Activated T-cell treated with anti-CD3 and anti-CD28 coated beads, Interleukin-2, amount 50 U/mL, for 4 hours (primary cell): Measurements from ENCODE around the gene HPS6. TPM values are rescaled to one million over a fixed set of nuclear protein-coding genes. Genes with fewer than 3 reads are reported as not detected.
"Not testable (repeated sequence)": the region's sequence is repeated elsewhere in the genome, so short reads cannot be mapped to it uniquely, and the experiment has no call there.

Experiments used
- ATAC-seq, 2 donors: fragments of 200-7000 bp; cut with Tn5 transposase; one replicate each; pipeline ENCODE4 v1.10.0; 2021
- DNase-seq: peaks from one replicate; pipeline ENCODE4 v3.0.0-alpha.2; 2020
- H3K27me3 Mint-ChIP-seq: one replicate; pipeline ENCODE4 v1.8.0; 2021; ENCODE audit warnings: low read depth, mixed read lengths
- H3K36me3 Mint-ChIP-seq: one replicate; pipeline ENCODE4 v1.8.0; 2022; ENCODE audit warnings: mixed read lengths; ENCODE audit not compliant: insufficient read depth
- H3K4me1 Mint-ChIP-seq: one replicate; pipeline ENCODE4 v1.8.0; 2021; ENCODE audit warnings: low read depth, mixed read lengths
- H3K4me3 Mint-ChIP-seq: one replicate; pipeline ENCODE4 v1.8.0; 2021; ENCODE audit warnings: mild to moderate bottlenecking, moderate library complexity, mixed read lengths
- H3K9me3 Mint-ChIP-seq: one replicate; pipeline ENCODE4 v1.8.0; 2021; ENCODE audit warnings: mixed read lengths
- total RNA-seq, 3 donors: library from RNA; stranded (reverse); gene quantifications; one replicate each; pipeline ENCODE4 v1.2.1, GENCODE V29; 2021

The HPS6 gene
- total RNA-seq = 10 to 100 TPM; 25.4 to 27.7 (median 25.5) TPM

- H3K4me1 Mint-ChIP-seq = peaks cover 29% of the 10 kb centered on the region
- DNase-seq (peak; percentile 86), ATAC-seq (peak; percentile 97 to 99)
- H3K27me3 Mint-ChIP-seq = no peaks in the 10 kb centered on the region
- no peaks in the 10 kb centered on the region for H3K9me3 Mint-ChIP-seq
- no peaks in the 10 kb centered on the region for H3K36me3 Mint-ChIP-seq
- peak within 1 kb of the TSS; percentile 88 for H3K4me3 Mint-ChIP-seq
Measured at GRCh38 chr10:102064868-102065560, at the start of gene HPS6. HPS6 (plus strand) TSS chr10:102065349; CDS start chr10:102065475, 126 bp downstream.

- H3K36me3 Mint-ChIP-seq = peaks cover 30% of the 10 kb centered on the region
- ATAC-seq = no peak
Measured at GRCh38 chr10:102016416-102016815, 48.7 kb upstream of the HPS6 start.

GRCh38 chr10:102017295-102017694 is 47.9 kb upstream of the HPS6 start:
- Mint-ChIP-seq H3K4me3 (no peak overlapping the region), H3K36me3 (peaks cover 32% of the 10 kb centered on the region), H3K9me3 (no peaks in the 10 kb centered on the region), H3K27me3 (no peaks in the 10 kb centered on the region), H3K4me1 (no peaks in the 10 kb centered on the region)
- no peak for DNase-seq
- no peak for ATAC-seq

More at GRCh38 chr10:102016416-102016815, 48.7 kb upstream of the HPS6 start:
- no peaks in the 10 kb centered on the region for H3K4me1 Mint-ChIP-seq
- DNase-seq = no peak
- H3K4me3 Mint-ChIP-seq = no peak overlapping the region
- H3K27me3 Mint-ChIP-seq = no peaks in the 10 kb centered on the region
- H3K9me3 Mint-ChIP-seq = no peaks in the 10 kb centered on the region

GRCh38 chr10:102020938-102021337 is 44.2 kb upstream of the HPS6 start:
- no peak for ATAC-seq
- Mint-ChIP-seq H3K36me3 (peaks cover 34% of the 10 kb centered on the region), H3K9me3 (no peaks in the 10 kb centered on the region), H3K27me3 (no peaks in the 10 kb centered on the region), H3K4me1 (no peaks in the 10 kb centered on the region), H3K4me3 (no peak overlapping the region)
- no peak for DNase-seq

- no peak for ATAC-seq
- peaks cover 31% of the 10 kb centered on the region for H3K36me3 Mint-ChIP-seq
- no peaks in the 10 kb centered on the region for H3K27me3 Mint-ChIP-seq
- DNase-seq = no peak
- no peaks in the 10 kb centered on the region for H3K9me3 Mint-ChIP-seq
- no peaks in the 10 kb centered on the region for H3K4me1 Mint-ChIP-seq
- no peak overlapping the region for H3K4me3 Mint-ChIP-seq
Measured at GRCh38 chr10:102024799-102025198, 40.4 kb upstream of the HPS6 start.

GRCh38 chr10:102027261-102027660 is 37.9 kb upstream of the HPS6 start:
- no peak overlapping the region for H3K4me3 Mint-ChIP-seq
- H3K9me3 Mint-ChIP-seq = no peaks in the 10 kb centered on the region
- H3K4me1 Mint-ChIP-seq = no peaks in the 10 kb centered on the region
- ATAC-seq (no peak), DNase-seq (no peak)
- no peaks in the 10 kb centered on the region for H3K27me3 Mint-ChIP-seq
- H3K36me3 Mint-ChIP-seq = peaks cover 26% of the 10 kb centered on the region

GRCh38 chr10:102033787-102034186 is 31.4 kb upstream of the HPS6 start:
- H3K9me3 Mint-ChIP-seq = no peaks in the 10 kb centered on the region
- peaks cover 17% of the 10 kb centered on the region for H3K36me3 Mint-ChIP-seq
- ATAC-seq (no peak), DNase-seq (no peak)
- H3K4me3 Mint-ChIP-seq = no peak overlapping the region
- H3K27me3 Mint-ChIP-seq = no peaks in the 10 kb centered on the region
- H3K4me1 Mint-ChIP-seq = no peaks in the 10 kb centered on the region

- ATAC-seq, DNase-seq, H3K9me3 Mint-ChIP-seq, H3K4me1 Mint-ChIP-seq, H3K4me3 Mint-ChIP-seq, H3K27me3 Mint-ChIP-seq: not testable (repeated sequence)
- peaks cover 17% of the 10 kb centered on the region for H3K36me3 Mint-ChIP-seq
Measured at GRCh38 chr10:102035807-102036206, 29.3 kb upstream of the HPS6 start.

GRCh38 chr10:102038410-102038809 is 26.7 kb upstream of the HPS6 start:
- H3K4me1 Mint-ChIP-seq = peaks cover 8% of the 10 kb centered on the region
- H3K36me3 Mint-ChIP-seq = peaks cover 15% of the 10 kb centered on the region
- no peaks in the 10 kb centered on the region for H3K27me3 Mint-ChIP-seq
- ATAC-seq (no peak), DNase-seq (no peak)
- H3K4me3 Mint-ChIP-seq = no peak overlapping the region
- H3K9me3 Mint-ChIP-seq = no peaks in the 10 kb centered on the region

GRCh38 chr10:102040305-102041050 is 24.7 kb upstream of the HPS6 start:
- no peak for DNase-seq
- peaks cover 13% of the 10 kb centered on the region for H3K36me3 Mint-ChIP-seq
- no peaks in the 10 kb centered on the region for H3K27me3 Mint-ChIP-seq
- no peak for ATAC-seq
- H3K9me3 Mint-ChIP-seq = no peaks in the 10 kb centered on the region
- H3K4me1 Mint-ChIP-seq = peaks cover 13% of the 10 kb centered on the region
- no peak overlapping the region for H3K4me3 Mint-ChIP-seq

GRCh38 chr10:102045292-102045691 is 19.9 kb upstream of the HPS6 start:
- Mint-ChIP-seq H3K4me3 (no peak overlapping the region), H3K36me3 (no peaks in the 10 kb centered on the region), H3K9me3 (no peaks in the 10 kb centered on the region), H3K27me3 (no peaks in the 10 kb centered on the region), H3K4me1 (peaks cover 37% of the 10 kb centered on the region)
- ATAC-seq (no peak), DNase-seq (no peak)

GRCh38 chr10:102046095-102046494 is 19.1 kb upstream of the HPS6 start:
- H3K4me3 Mint-ChIP-seq = no peak overlapping the region
- H3K4me1 Mint-ChIP-seq = peaks cover 37% of the 10 kb centered on the region
- H3K36me3 Mint-ChIP-seq = no peaks in the 10 kb centered on the region
- DNase-seq = no peak
- ATAC-seq = no peak
- no peaks in the 10 kb centered on the region for H3K9me3 Mint-ChIP-seq
- H3K27me3 Mint-ChIP-seq = no peaks in the 10 kb centered on the region

GRCh38 chr10:102054881-102055646 is 10.1 kb upstream of the HPS6 start:
- DNase-seq, ATAC-seq, H3K36me3 Mint-ChIP-seq, H3K9me3 Mint-ChIP-seq, H3K27me3 Mint-ChIP-seq: not testable (repeated sequence)
- Mint-ChIP-seq H3K4me1 (peaks cover 47% of the 10 kb centered on the region), H3K4me3 (peak overlapping the region; percentile 92)

GRCh38 chr10:102055647-102056419 is 9.3 kb upstream of the HPS6 start, which contains the start of gene ARMH3:
ARMH3 (minus strand) TSS chr10:102056173; CDS start chr10:102040114, 16,059 bp downstream.
- DNase-seq (peak; percentile 81), ATAC-seq (peak; percentile 98)
- Mint-ChIP-seq H3K4me1 (peaks cover 47% of the 10 kb centered on the region), H3K9me3 (no peaks in the 10 kb centered on the region), H3K27me3 (no peaks in the 10 kb centered on the region), H3K36me3 (no peaks in the 10 kb centered on the region), H3K4me3 (peak within 1 kb of the TSS; percentile 92)
